ENCODE data around the gene TIPARP. TPM values are rescaled to one million over a fixed set of nuclear protein-coding genes. Genes with fewer than 3 reads are reported as not detected.

TIPARP gene
- total RNA-seq, 1 experiment from 2014 or later: 15.8 TPM

DNA sequence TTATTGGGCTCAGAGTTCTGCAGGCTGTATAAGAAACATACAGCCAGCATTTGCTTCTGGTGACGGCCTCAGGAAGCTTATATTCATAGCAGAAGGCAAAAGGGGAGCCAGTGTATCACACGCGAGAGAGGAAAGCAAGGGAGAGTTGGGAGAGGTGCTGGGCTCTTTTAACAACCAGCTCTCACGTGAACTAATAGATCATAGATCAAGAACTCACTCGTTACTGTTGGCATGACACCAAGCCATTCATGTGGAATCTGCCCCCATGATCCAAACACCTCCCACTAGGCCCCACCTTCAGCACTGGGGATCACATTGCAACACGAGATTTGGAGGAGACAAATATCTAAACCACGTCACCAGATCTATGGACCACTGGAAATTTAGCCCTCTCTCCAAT is 70.2 kb downstream of the TIPARP start:
- CTCF ChIA-PET: no interaction called here
- BruUV-seq (replicated peaks): no TSS peak
- DNase-seq: no peak

DNA sequence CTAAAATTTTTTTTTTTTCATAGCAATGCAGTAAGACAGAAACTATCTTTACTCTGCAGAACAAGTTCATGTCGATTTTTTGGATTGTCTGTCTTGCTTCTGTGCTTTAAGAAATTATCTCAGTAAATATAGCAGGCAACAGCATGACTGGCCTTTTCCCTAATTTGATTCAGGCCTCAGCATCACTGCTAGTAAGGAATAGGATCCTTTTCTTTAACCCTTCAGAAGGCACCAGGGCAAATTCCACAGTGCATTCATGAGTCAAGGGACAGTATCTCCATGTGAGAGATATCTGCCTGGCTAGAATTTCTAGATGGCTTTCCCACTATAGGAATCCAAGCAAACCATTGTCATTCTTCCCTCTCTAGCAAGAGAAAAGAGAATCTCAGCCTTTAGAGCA is 71.4 kb downstream of the TIPARP start:
- Histone ChIP-seq H3K36me3 (ENCODE audit: control insufficient read depth, insufficient read depth, low read length) (no peaks in the 10 kb centered on the region), H3K27me3 (replicated peaks; ENCODE audit: control insufficient read depth, insufficient read depth, low read length) (no peaks in the 10 kb centered on the region), H3K9me3 (peaks cover 3% of the 10 kb centered on the region; the same call in 1 of the 2 replicates), H3K4me3 (ENCODE audit: low read depth, low read length) (no peak overlapping the region), H3K4me1 (no peaks in the 10 kb centered on the region)
- H3K4me1 Mint-ChIP-seq (ENCODE audit: low read depth, unreplicated experiment): peaks cover 9% of the 10 kb centered on the region
- intact Hi-C loops (cut with micrococcal nuclease; ENCODE audit: unreplicated experiment): no loop called here
- H3K36me3 Mint-ChIP-seq (ENCODE audit: insufficient read depth, unreplicated experiment): no peaks in the 10 kb centered on the region
- H3K27ac Mint-ChIP-seq (ENCODE audit: unreplicated experiment): no peak overlapping the region
- ChIA-PET CTCF (no interaction called here), POLR2A (no interaction called here)
- H3K27me3 Mint-ChIP-seq (ENCODE audit: insufficient read depth, unreplicated experiment): no peaks in the 10 kb centered on the region
- no peaks in the 10 kb centered on the region for H3K9me3 Mint-ChIP-seq (ENCODE audit: unreplicated experiment)
- DNase-seq: no peak
- H3K4me3 Mint-ChIP-seq (ENCODE audit: unreplicated experiment): no peak overlapping the region
- no TSS peak for BruUV-seq (replicated peaks)
- TF ChIP-seq, protein P1, sequence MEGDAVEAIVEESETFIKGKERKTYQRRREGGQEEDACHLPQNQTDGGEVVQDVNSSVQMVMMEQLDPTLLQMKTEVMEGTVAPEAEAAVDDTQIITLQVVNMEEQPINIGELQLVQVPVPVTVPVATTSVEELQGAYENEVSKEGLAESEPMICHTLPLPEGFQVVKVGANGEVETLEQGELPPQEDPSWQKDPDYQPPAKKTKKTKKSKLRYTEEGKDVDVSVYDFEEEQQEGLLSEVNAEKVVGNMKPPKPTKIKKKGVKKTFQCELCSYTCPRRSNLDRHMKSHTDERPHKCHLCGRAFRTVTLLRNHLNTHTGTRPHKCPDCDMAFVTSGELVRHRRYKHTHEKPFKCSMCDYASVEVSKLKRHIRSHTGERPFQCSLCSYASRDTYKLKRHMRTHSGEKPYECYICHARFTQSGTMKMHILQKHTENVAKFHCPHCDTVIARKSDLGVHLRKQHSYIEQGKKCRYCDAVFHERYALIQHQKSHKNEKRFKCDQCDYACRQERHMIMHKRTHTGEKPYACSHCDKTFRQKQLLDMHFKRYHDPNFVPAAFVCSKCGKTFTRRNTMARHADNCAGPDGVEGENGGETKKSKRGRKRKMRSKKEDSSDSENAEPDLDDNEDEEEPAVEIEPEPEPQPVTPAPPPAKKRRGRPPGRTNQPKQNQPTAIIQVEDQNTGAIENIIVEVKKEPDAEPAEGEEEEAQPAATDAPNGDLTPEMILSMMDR (IDR thresholded peaks at IDR 0.05; ENCODE audit: insufficient read depth in 1 of 2, low read depth in 1 of 2, low read length in 1 of 2, severe bottlenecking in 1 of 2, unreplicated experiment in 1 of 2): no peak

More for the DNA sequence above, 70.2 kb downstream of the TIPARP start:
- Mint-ChIP-seq H3K9me3 (ENCODE audit: unreplicated experiment) (no peaks in the 10 kb centered on the region), H3K27me3 (ENCODE audit: insufficient read depth, unreplicated experiment) (no peaks in the 10 kb centered on the region), H3K4me1 (ENCODE audit: low read depth, unreplicated experiment) (peaks cover 3% of the 10 kb centered on the region), H3K36me3 (ENCODE audit: insufficient read depth, unreplicated experiment) (no peaks in the 10 kb centered on the region), H3K27ac (ENCODE audit: unreplicated experiment) (no peak overlapping the region), H3K4me3 (ENCODE audit: unreplicated experiment) (no peak overlapping the region)
- intact Hi-C loops (cut with micrococcal nuclease; ENCODE audit: unreplicated experiment): no loop called here
- TF ChIP-seq, protein P1 (IDR thresholded peaks at IDR 0.05; ENCODE audit: insufficient read depth in 1 of 2, low read depth in 1 of 2, low read length in 1 of 2, severe bottlenecking in 1 of 2, unreplicated experiment in 1 of 2): no peak
- Histone ChIP-seq H3K4me3 (ENCODE audit: low read depth, low read length) (no peak overlapping the region), H3K36me3 (ENCODE audit: control insufficient read depth, insufficient read depth, low read length) (no peaks in the 10 kb centered on the region), H3K27me3 (replicated peaks; ENCODE audit: control insufficient read depth, insufficient read depth, low read length) (no peaks in the 10 kb centered on the region), H3K4me1 (no peaks in the 10 kb centered on the region), H3K9me3 (peaks cover 3% of the 10 kb centered on the region; the same call in 1 of the 2 replicates)
- POLR2A ChIA-PET: no interaction called here

DNA sequence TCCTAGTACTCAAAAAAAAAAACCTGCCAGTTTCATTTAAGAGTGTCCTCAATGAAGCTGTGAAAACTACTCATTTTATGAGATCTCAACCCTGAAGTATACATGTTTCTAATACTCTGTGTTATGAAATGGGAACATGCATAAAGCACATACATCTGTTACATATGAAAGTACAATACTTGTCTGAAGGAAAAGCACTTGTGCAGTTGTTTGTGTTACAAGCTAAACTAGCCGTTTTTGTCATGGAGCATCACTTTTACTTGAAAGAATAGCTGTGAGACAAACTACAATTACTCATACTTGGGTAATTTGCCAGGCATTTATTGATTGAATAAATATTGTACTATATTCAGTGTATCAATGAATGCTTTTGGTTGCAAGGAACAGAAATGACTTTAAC is 72.7 kb downstream of the TIPARP start:
- intact Hi-C loops (cut with micrococcal nuclease; ENCODE audit: unreplicated experiment): no loop called here
- no peaks in the 10 kb centered on the region for H3K27me3 Mint-ChIP-seq (ENCODE audit: insufficient read depth, unreplicated experiment)
- POLR2A ChIA-PET: no interaction called here

More for the DNA sequence above, 72.7 kb downstream of the TIPARP start:
- Mint-ChIP-seq H3K36me3 (ENCODE audit: insufficient read depth, unreplicated experiment) (no peaks in the 10 kb centered on the region), H3K9me3 (ENCODE audit: unreplicated experiment) (no peaks in the 10 kb centered on the region), H3K27ac (ENCODE audit: unreplicated experiment) (no peak overlapping the region), H3K4me1 (ENCODE audit: low read depth, unreplicated experiment) (peaks cover 9% of the 10 kb centered on the region), H3K4me3 (ENCODE audit: unreplicated experiment) (no peak overlapping the region)
- Histone ChIP-seq H3K9me3 (peaks cover 3% of the 10 kb centered on the region; the same call in 1 of the 2 replicates), H3K4me3 (ENCODE audit: low read depth, low read length) (no peak overlapping the region), H3K36me3 (ENCODE audit: control insufficient read depth, insufficient read depth, low read length) (no peaks in the 10 kb centered on the region), H3K4me1 (no peaks in the 10 kb centered on the region), H3K27me3 (replicated peaks; ENCODE audit: control insufficient read depth, insufficient read depth, low read length) (no peaks in the 10 kb centered on the region)
- no TSS peak for BruUV-seq (replicated peaks)
- CTCF ChIA-PET: no interaction called here
- no peak for DNase-seq
- TF ChIP-seq, protein P1 (IDR thresholded peaks at IDR 0.05; ENCODE audit: insufficient read depth in 1 of 2, low read depth in 1 of 2, low read length in 1 of 2, severe bottlenecking in 1 of 2, unreplicated experiment in 1 of 2): no peak
